ENCODE measurements around the gene NPDC1.
"Not testable (repeated sequence)": the region's sequence is repeated elsewhere in the genome, so short reads cannot be mapped to it uniquely, and the experiment has no call there.

The NPDC1 gene

DNA sequence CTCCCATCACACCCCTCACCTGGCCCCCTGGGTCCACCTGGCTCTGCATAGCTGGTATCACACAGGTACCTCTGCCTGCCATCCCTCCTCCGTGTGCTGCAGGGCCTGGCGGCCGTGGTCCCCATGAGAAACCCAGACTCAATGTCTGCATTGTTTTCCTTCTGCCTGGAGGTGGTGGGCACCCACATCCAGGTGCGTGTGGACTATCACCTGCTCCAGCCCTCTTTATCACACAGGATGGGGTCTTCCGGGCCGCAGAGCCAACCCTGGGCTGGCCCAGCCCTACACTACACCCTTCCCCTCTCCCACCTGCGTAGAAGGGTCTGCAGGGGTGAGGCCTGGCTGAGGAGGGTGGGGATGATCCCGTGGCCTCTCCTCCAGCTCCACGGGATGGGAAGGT lies 7.1 kb downstream of the NPDC1 start:
- DNase-seq, result no peak

DNA sequence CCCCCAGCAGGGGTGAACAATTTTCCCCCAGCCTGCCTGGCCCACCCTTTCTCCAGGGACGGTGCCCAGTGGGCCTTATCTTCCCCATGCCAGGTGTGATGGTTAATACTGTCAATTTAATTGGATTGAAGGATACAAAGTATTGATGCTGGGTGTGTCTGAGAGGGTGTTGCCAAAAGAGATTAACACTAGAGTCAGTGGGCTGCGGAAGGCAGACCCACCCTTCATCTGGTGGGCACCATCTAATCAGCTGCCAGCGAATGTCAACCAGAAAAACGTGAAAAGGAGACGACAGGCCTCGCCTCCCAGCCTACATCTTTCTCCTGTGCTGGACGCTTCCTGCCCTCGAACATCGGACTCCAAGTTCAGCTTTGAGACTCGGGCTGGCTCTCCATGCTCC lies 8.5 kb downstream of the NPDC1 start:
- DNase-seq, result peak; percentile 79

GRCh38 chr9:137037035-137037434 lies 8.9 kb downstream of the NPDC1 start:
- no peak for DNase-seq

DNA sequence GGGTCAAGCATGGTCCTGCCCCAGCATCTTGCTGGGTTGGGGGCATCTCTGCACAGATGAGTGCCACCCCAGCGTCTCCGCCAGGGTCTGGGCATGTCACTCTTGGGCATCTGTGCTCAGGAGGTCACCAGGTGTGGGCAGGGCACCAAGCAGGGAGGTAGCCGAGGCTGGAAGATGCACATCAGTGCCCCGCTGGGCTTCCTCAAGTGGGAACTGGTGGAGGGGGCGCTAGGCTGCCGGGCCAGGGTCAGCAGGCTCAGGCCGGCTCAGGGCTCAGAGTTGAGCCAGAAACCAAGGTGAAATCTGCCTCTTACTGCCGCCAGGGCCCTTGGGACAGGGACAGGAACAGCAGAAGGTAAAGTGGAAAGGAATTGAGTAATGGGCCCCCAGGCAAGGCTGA lies 10.0 kb downstream of the NPDC1 start:
- no peak for DNase-seq

DNA sequence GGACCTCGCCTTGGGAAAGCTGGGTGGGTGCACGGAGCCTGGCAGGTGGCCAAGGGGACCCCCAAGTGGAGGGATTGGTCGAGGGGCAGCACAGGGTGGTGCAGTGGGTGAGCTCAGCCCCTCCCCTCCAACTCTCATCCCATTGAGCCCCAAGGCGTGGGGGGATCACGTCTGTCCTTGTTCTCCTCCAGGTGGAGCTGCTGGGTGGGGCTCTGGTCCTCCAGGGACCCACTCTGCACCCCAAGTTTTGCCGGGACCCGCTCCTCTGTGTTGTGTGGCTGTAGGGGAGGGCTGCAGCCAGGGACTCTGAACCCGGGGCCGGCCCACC lies 10.5 kb downstream of the NPDC1 start:
- DNase-seq, result no peak

- peak; percentile 93 for DNase-seq
Measured at GRCh38 chr9:137034709-137035506, 11.1 kb downstream of the NPDC1 start.

DNA sequence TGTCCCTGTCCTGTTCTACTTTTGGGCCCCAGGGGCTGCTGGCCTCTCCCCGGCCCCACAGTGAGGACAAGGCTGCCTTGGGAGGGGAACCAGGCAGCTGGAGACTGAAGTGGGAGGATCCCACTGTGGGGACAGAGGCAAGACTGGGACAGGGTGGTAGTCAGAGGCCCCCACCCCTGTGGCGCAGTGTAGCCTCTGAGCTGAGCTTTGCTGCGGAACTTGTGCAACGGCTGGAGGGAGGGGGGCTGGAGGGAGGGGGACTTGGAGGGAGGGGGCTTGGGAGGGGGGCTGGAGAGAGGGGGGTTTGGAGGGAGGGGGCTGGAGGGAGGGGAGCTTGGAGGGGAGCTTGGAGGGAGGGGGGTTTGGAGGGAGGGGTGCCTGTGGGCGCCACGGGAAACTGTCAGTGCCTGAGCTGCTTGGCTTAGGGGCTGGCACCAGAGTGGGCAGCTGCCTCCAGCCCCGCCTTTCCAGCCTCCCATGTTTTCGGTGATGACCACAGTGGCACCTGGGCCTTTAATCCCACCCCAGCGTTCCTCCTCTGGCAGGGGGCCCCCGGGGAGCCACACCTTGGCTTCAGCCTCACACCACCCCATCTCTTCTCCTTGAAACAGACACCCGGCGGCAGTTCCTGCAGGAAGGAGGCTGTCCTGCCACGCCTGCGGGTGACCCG lies 11.8 kb downstream of the NPDC1 start:
- DNase-seq, result no peak

DNA sequence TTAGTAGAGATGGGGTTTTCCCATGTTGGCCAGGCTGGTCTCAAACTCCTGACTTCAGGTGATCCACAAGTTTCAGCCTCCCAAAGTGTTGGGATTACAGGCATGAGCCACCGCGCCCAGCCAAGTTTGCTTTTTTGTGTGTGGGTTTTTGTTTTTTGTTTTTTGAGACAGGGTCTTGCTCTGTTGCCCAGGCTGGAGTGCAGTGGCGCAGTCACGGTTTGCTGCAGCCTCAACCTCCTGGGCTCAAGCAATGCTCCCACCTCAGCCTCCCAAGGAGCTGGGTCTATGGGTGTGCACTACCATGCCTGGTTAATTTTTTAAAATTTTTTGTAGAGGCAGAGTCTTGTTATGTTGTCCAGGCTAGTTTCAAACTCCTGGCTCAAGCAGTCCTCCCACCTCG lies 12.5 kb downstream of the NPDC1 start:
- DNase-seq, result not testable (repeated sequence)

- DNase-seq, result no peak
Measured at GRCh38 chr9:137032858-137033257, 13.1 kb downstream of the NPDC1 start.

- peak; percentile 45 for DNase-seq
Measured at GRCh38 chr9:137031904-137032640, 13.9 kb downstream of the NPDC1 start, which contains the start of gene FUT7. Gene FUT7, minus strand, starts transcription at chr9:137032088. Its CDS starts 97 bp downstream, at chr9:137031991.

GRCh38 chr9:137030538-137031527 lies 15.1 kb downstream of the NPDC1 start:
- no peak for DNase-seq

GRCh38 chr9:137030006-137030405 lies 16.0 kb downstream of the NPDC1 start:
- no peak for DNase-seq

- peak; percentile 77 for DNase-seq
Measured at GRCh38 chr9:137029058-137029936, 16.7 kb downstream of the NPDC1 start.

DNA sequence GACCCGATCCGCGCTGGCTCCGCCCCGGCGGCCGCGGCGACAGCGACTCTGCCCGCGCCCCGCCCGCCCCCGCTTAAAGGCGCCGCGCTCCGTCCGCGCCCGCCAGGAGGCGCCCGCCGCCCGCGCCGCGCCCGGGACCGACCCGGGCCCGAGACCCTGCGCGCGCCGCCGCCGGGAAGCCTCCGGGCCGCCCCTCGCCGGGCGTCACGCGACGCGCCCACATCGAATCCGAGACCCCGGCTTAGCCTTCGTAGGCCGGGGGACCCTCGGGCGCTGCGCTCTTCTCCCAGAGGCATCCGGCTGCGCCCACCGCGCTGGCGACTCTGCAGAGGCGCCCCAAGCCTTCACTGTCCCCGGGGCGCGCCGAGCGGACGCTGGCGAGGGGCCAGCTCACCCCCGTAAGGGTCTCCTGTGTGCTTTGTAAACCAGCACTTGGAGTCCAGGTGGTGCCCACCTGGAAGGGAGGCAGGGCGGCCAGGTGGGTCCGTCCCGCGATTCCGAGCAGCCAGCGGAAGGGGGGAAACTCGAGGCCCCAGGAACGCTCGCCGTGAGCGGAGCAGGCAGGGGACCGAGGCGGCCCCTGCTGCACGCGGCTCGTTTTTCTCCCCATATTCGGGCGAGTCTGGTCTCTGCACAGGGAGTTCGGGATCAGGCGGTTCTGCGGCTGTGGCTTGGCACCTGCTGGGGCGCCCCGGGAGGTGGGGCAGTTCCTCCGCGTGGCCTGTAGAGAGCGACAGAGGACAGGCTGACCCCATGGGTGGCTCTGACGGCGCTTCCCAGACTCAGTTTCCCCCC lies 17.5 kb downstream of the NPDC1 start:
- DNase-seq, result peak; percentile 79

DNA sequence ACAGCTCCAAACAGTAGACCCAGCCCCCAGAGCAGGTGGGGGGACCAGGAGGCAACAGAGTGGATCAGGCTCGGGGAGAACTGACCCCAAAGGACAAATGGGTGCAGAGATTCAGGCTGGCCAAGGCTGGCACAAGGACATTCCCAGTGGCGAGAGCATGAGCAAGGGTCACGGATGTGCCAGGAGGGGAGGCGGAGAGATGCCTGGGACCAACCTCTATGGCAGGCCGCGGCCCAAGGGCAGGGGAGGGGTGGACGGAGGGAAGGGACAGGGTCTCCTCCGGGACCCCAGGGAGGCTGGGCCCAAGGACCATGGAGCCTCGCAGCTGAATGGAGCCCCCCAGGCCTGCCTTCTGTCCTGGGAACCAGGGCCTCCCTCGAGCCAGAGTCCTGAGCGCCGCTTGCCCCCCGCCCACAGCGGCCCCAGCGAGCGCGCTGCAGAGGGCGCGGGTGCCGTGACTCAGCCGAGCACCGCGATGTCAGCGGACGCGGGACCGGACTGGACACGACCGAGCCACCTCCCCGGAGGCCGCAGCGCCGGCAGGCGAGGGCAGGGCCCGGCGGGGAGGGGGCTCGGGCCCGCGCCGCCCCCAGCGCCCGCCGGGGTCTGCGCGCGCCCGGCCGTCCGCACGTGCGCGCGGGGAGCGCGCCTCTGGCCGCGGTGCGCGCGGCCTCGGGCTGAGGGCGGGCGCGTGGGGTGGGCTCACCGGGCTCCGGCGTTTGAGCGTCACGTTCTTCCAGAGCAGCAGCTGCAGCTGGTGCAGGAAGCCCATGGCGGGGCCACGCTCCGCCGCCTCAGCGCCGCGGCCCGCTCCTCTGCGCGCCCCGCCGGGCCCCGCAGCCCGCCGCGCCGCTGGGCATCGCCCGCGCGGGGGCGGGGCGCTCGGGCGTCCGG lies 18.4 kb downstream of the NPDC1 start, which contains the start of gene ABCA2:
Gene ABCA2, minus strand, starts transcription at position 869 of the 894 bp plus-strand sequence. Its CDS starts 97 bp downstream, at position 772.
- DNase-seq, result peak; percentile 52

DNA sequence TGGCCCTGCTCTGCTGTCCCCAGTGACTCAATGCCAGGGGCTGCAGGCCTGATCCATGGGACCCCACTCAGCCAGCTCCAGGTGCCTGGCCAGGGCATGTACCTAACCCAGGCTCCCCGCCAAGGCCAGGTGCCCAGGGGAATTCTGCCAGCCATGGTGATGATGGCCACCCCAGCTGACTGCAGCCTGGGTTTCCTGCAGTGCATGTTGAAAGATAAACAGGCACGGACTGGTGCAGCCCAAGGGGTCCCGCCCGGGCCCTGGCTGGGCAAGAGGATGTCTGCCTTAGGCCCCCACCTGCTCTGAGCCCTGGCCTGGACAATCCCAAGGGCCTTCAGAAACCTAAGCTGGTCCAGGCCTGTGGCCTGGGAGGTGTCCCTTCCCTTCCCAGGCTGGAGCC lies 19.1 kb downstream of the NPDC1 start:
- no peak for DNase-seq

GRCh38 chr9:137026384-137026783 lies 19.6 kb downstream of the NPDC1 start:
- DNase-seq, result no peak

- DNase-seq, result no peak
Measured at GRCh38 chr9:137025517-137025966, 20.4 kb downstream of the NPDC1 start.

DNA sequence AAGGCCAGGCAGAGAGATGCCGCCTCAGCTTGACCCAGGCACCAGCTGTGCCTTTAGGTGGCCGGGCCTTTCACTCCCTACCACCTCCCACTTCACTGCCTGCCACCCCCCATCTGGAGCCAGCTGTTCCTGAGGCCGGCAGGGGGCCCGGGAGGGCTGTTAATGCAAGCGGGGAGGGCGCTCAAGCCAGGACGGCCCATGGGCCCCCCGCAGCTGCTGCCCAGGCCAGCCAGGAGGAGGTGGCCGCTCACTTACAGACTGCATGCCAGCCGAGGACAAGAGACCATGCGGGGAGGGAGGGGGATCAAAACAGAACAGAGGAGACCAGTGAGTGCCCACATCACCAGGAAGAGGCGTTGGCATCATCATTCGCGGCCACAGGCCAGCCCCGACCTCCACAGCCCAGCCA lies 22.4 kb downstream of the NPDC1 start:
- no peak for DNase-seq

Measured in NCI-H82 (cell line).